ENCODE measurements around the gene LSM3.
"Not testable (repeated sequence)": the region's sequence is repeated elsewhere in the genome, so short reads cannot be mapped to it uniquely, and the experiment has no call there.

LSM3 gene

GRCh38 chr3:14223595-14223994, 45.0 kb downstream of the LSM3 start:
- no peak for DNase-seq

- no peak for DNase-seq
Measured at GRCh38 chr3:14224895-14225294, 46.3 kb downstream of the LSM3 start.

- DNase-seq: no peak
Measured at GRCh38 chr3:14225421-14225820, 46.8 kb downstream of the LSM3 start.

- not testable (repeated sequence) for DNase-seq
Measured at GRCh38 chr3:14226351-14226750, 47.7 kb downstream of the LSM3 start.

- DNase-seq: no peak
Measured at GRCh38 chr3:14227856-14228255, 49.2 kb downstream of the LSM3 start.

GRCh38 chr3:14228681-14229470, 50.3 kb downstream of the LSM3 start:
- peak; percentile 55 for DNase-seq

- DNase-seq: not testable (repeated sequence)
Measured at GRCh38 chr3:14229695-14230094, 51.1 kb downstream of the LSM3 start.

GRCh38 chr3:14230729-14231128, 52.1 kb downstream of the LSM3 start:
- no peak for DNase-seq

GRCh38 chr3:14231145-14231990, 52.8 kb downstream of the LSM3 start:
- DNase-seq: no peak

- no peak for DNase-seq
Measured at GRCh38 chr3:14231998-14232501, 53.4 kb downstream of the LSM3 start.

- no peak for DNase-seq
Measured at GRCh38 chr3:14234251-14235002, 55.8 kb downstream of the LSM3 start.

GRCh38 chr3:14235003-14235911, 56.6 kb downstream of the LSM3 start:
- no peak for DNase-seq

GRCh38 chr3:14235912-14236295, 57.3 kb downstream of the LSM3 start:
- no peak for DNase-seq

- DNase-seq: no peak
Measured at GRCh38 chr3:14236902-14237301, 58.3 kb downstream of the LSM3 start.

- no peak for DNase-seq
Measured at GRCh38 chr3:14237457-14237856, 58.8 kb downstream of the LSM3 start.

- DNase-seq: no peak
Measured at GRCh38 chr3:14238356-14238755, 59.7 kb downstream of the LSM3 start.

- DNase-seq: no peak
Measured at GRCh38 chr3:14238930-14239329, 60.3 kb downstream of the LSM3 start.

GRCh38 chr3:14239940-14240339, 61.3 kb downstream of the LSM3 start:
- no peak for DNase-seq

- DNase-seq: no peak
Measured at GRCh38 chr3:14240366-14240765, 61.7 kb downstream of the LSM3 start.

- DNase-seq: no peak
Measured at GRCh38 chr3:14241716-14242115, 63.1 kb downstream of the LSM3 start.

- DNase-seq: no peak
Measured at GRCh38 chr3:14242490-14243311, 64.1 kb downstream of the LSM3 start.

All from NCI-H526 treated with DMSO at 0.1 percent for 48 hours (cell line).